A549 treated with CORT108297 at 1 μM for 4 hours (cell line): Measurements from ENCODE around the gene GOLGA6L10. TPM values are rescaled to one million over a fixed set of nuclear protein-coding genes. Genes with fewer than 3 reads are reported as not detected.

Experiments
- total RNA-seq: library from RNA; stranded (reverse); fragments of 200-300 nt; extraction: Qiagen RNA extraction; gene quantifications from 5 replicates; pipeline ENCODE4 v1.2.3, GENCODE V29; 2022

GOLGA6L10 gene
- total RNA-seq = 0.46 to 0.79 TPM (median 0.68 TPM) in 5 replicates

GRCh38 chr15:82349375-82349774 lies at the start of gene GOLGA6L10:
Gene GOLGA6L10, minus strand, starts transcription at chr15:82349475. Its CDS starts 100 bp downstream, at chr15:82349375.

Other genes with a start within 250 kb of the GOLGA6L10 start
- gene EFL1, start 86.7 kb downstream of the GOLGA6L10 start, total RNA-seq = 20.2 to 28.6 TPM (median 25.6 TPM) in 5 replicates
- gene SAXO2, start 86.7 kb downstream of the GOLGA6L10 start, total RNA-seq = 2.2 to 3.2 TPM (median 2.3 TPM) in 5 replicates
- gene GOLGA6L9, start 80.3 kb upstream of the GOLGA6L10 start, total RNA-seq = 2.0 to 3.2 TPM (median 2.5 TPM) in 5 replicates
- 3,680 to 4,192 TPM (median 4,148 TPM) in 5 replicates for gene RPS17, start 191.0 kb upstream of the GOLGA6L10 start, total RNA-seq